Posterior cingulate gyrus (tissue), 11 donors: Measurements from ENCODE around the gene VWA5B1.
"Not testable (repeated sequence)": the region's sequence is repeated elsewhere in the genome, so short reads cannot be mapped to it uniquely, and the experiment has no call there.

Experiments
- DNase-seq, 10 donors: peaks; one replicate each; pipeline versions ENCODE4 v3.0.0 to v3.0.0-alpha.2; 2020 to 2021; ENCODE audit warnings: mixed read lengths in 3 of 10
- intact Hi-C: fragments of 100-400 bp; cut with DNase I; formaldehyde crosslinking; loops from one replicate; pipeline ENCODE4 v1.15.1; 2023

Gene VWA5B1

GRCh38 chr1:20290624-20291597 lies at the start of gene VWA5B1:
VWA5B1 (plus strand) TSS chr1:20290875; CDS start chr1:20310602, 19,727 bp downstream.
- no peak for DNase-seq
- intact Hi-C loops: no loop called here

GRCh38 chr1:20242890-20243479 lies 47.7 kb upstream of the VWA5B1 start:
- intact Hi-C loops: no loop called here
- no peak for DNase-seq

- intact Hi-C loops: no loop called here
- no peak for DNase-seq
Observed at GRCh38 chr1:20248971-20249612, 41.6 kb upstream of the VWA5B1 start.

GRCh38 chr1:20250340-20250989 lies 40.2 kb upstream of the VWA5B1 start:
- intact Hi-C loops: no loop called here
- DNase-seq: no peak

GRCh38 chr1:20252587-20252986 lies 38.1 kb upstream of the VWA5B1 start:
- intact Hi-C loops: no loop called here
- no peak for DNase-seq

GRCh38 chr1:20255666-20256065 lies 35.0 kb upstream of the VWA5B1 start:
- peak in 7 of 10 donors; percentile 14 to 91 (median 60) for DNase-seq
- intact Hi-C loops: no loop called here

GRCh38 chr1:20259646-20260045 lies 31.0 kb upstream of the VWA5B1 start:
- intact Hi-C loops: no loop called here
- no peak for DNase-seq

- intact Hi-C loops: no loop called here
- DNase-seq: peak in 2 of 10 donors; percentile 22
Observed at GRCh38 chr1:20261095-20261494, 29.6 kb upstream of the VWA5B1 start.

- intact Hi-C loops: no loop called here
- peak in 7 of 10 donors; percentile 18 to 88 (median 54) for DNase-seq
Observed at GRCh38 chr1:20262810-20263534, 27.7 kb upstream of the VWA5B1 start.

GRCh38 chr1:20265250-20265649 lies 25.4 kb upstream of the VWA5B1 start:
- DNase-seq: peak in 1 of 10 donors; percentile 79
- intact Hi-C loops: no loop called here

GRCh38 chr1:20266141-20266540 lies 24.5 kb upstream of the VWA5B1 start:
- no peak for DNase-seq
- intact Hi-C loops: no loop called here

GRCh38 chr1:20266642-20267041 lies 24.0 kb upstream of the VWA5B1 start:
- intact Hi-C loops: no loop called here
- DNase-seq: no peak

- intact Hi-C loops: no loop called here
- DNase-seq: no peak
Observed at GRCh38 chr1:20271498-20272400, 18.9 kb upstream of the VWA5B1 start.

- DNase-seq, intact Hi-C loops: not testable (repeated sequence)
Observed at GRCh38 chr1:20273716-20274115, 17.0 kb upstream of the VWA5B1 start.

GRCh38 chr1:20275319-20275925 lies 15.3 kb upstream of the VWA5B1 start:
- DNase-seq: no peak
- intact Hi-C loops: no loop called here

GRCh38 chr1:20276485-20277159 lies 14.1 kb upstream of the VWA5B1 start:
- intact Hi-C loops: no loop called here
- DNase-seq: no peak

GRCh38 chr1:20278692-20279130 lies 12.0 kb upstream of the VWA5B1 start:
- intact Hi-C loops: no loop called here
- DNase-seq: no peak

- no peak for DNase-seq
- intact Hi-C loops: no loop called here
Observed at GRCh38 chr1:20279509-20279908, 11.2 kb upstream of the VWA5B1 start.
